ENCODE measurements around the gene CCDC201. TPM values are rescaled to one million over a fixed set of nuclear protein-coding genes. Genes with fewer than 3 reads are reported as not detected.
A peak's percentile ranks its signal among the peaks of the same experiment; 100 is the strongest.

Gene CCDC201
- total and polyA plus RNA-seq, 10 donors: not detected

GRCh38 chr7:45889367-45890067 is 16.6 kb upstream of the CCDC201 start:
- intact Hi-C loops (cut with DNase I; ENCODE audit: low total_unique reads): no loop called here
- Histone ChIP-seq H3K4me1 (peaks cover 0 to 17% (median 11%) of the 10 kb centered on the region in 6 donors), H3K27ac (no peak overlapping the region), H3K4me3 (no peak overlapping the region), H3K36me3 (no peaks in the 10 kb centered on the region), H3K27me3 (replicated peaks in 1 of 7) (peaks cover 7 to 88% (median 25%) of the 10 kb centered on the region in 7 donors), H3K9me3 (no peaks in the 10 kb centered on the region)
- DNase-seq: no peak
- 50 to 65% (median 51%) methylated on average over 7 to 8 of the region's 8 CpGs for WGBS, 5 donors
- TF ChIP-seq POLR2A (IDR thresholded peaks at IDR 0.05) (no peak), CTCF (IDR thresholded peaks at IDR 0.05 in 8 of 11, conservative IDR thresholded peaks at IDR 0.05 in 3 of 11) (no peak), POLR2AphosphoS5 (IDR thresholded peaks at IDR 0.05) (no peak)

GRCh38 chr7:45888993-45889366 is 16.1 kb upstream of the CCDC201 start:
- no peak overlapping the region for H3K27ac ChIP-seq
- H3K4me1 ChIP-seq: peaks cover 0 to 17% (median 11%) of the 10 kb centered on the region in 6 donors
- peak overlapping the region in 5 of 8 donors; percentile 12 to 51 (median 15) for H3K4me3 ChIP-seq
- no peak for TF ChIP-seq CTCF (IDR thresholded peaks at IDR 0.05 in 8 of 11, conservative IDR thresholded peaks at IDR 0.05 in 3 of 11)
- no peak for TF ChIP-seq POLR2A (IDR thresholded peaks at IDR 0.05)
- TF ChIP-seq POLR2AphosphoS5 (IDR thresholded peaks at IDR 0.05): no peak
- DNase-seq: no peak
- H3K27me3 ChIP-seq (replicated peaks in 1 of 7): peaks cover 7 to 86% (median 25%) of the 10 kb centered on the region in 7 donors
- H3K36me3 ChIP-seq: no peaks in the 10 kb centered on the region
- 11 to 25% (median 13%) methylated on average over 7 to 14 of the region's 14 CpGs for WGBS, 5 donors
- intact Hi-C loops (cut with DNase I; ENCODE audit: low total_unique reads): no loop called here
- no peaks in the 10 kb centered on the region for H3K9me3 ChIP-seq

GRCh38 chr7:45888185-45888992 is 15.5 kb upstream of the CCDC201 start, which contains the start of gene IGFBP1:
IGFBP1 (plus strand) TSS chr7:45888488; CDS start chr7:45888653, 165 bp downstream.
- TF ChIP-seq POLR2A (IDR thresholded peaks at IDR 0.05) (no peak), CTCF (IDR thresholded peaks at IDR 0.05 in 8 of 11, conservative IDR thresholded peaks at IDR 0.05 in 3 of 11) (no peak), POLR2AphosphoS5 (IDR thresholded peaks at IDR 0.05) (no peak)
- H3K27ac ChIP-seq: no peak within 1 kb of the TSS
- intact Hi-C loops (cut with DNase I; ENCODE audit: low total_unique reads): no loop called here
- peaks cover 0 to 17% (median 11%) of the 10 kb centered on the region in 6 donors for H3K4me1 ChIP-seq
- peak within 1 kb of the TSS in 6 of 8 donors; percentile 7 to 51 (median 14) for H3K4me3 ChIP-seq
- H3K9me3 ChIP-seq: no peaks in the 10 kb centered on the region
- WGBS, 5 donors: 3 to 7% (median 5%) methylated on average over 40 to 73 of the region's 73 CpGs
- no peaks in the 10 kb centered on the region for H3K36me3 ChIP-seq
- peaks cover 7 to 81% (median 25%) of the 10 kb centered on the region in 7 donors for H3K27me3 ChIP-seq (replicated peaks in 1 of 7)
- no peak for DNase-seq
